Activated T-helper 1 cell treated with anti-CD3 and anti-CD28 coated beads, Interleukin-2, amount 50 U/mL, for 16 hours (primary cell): ENCODE data around the gene COL9A3.

ENCODE experiments used
- DNase-seq, 2 donors: peaks; one replicate each; pipeline ENCODE4 v3.0.0-alpha.2; 2020; ENCODE audit warnings: low read depth in 1 of 2, low spot score in 1 of 2

COL9A3 gene

GRCh38 chr20:62778601-62779416, 38.0 kb upstream of the COL9A3 start:
- DNase-seq = no peak

- no peak for DNase-seq
Observed at GRCh38 chr20:62779417-62779685, 37.5 kb upstream of the COL9A3 start.

DNA sequence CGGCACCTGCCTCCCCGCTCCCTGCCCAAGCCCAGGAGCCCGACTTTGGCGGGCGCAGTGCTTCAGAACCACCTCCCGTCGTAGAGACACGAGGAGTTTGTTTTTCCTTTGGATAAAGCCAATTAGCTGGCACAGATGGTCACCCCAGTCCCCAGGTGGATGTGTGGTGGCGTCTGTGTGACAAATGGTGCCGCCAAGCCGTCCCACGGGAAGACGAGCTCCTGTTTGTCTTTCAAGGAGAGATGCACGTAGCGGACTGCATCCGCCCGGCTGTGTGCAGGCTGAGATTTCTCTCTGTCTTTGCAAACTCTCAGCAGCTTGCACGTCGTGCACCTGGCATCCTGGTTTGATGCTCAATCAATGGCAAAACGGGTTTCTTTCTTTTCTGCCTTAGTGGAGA, 36.6 kb upstream of the COL9A3 start:
- DNase-seq = no peak

DNA sequence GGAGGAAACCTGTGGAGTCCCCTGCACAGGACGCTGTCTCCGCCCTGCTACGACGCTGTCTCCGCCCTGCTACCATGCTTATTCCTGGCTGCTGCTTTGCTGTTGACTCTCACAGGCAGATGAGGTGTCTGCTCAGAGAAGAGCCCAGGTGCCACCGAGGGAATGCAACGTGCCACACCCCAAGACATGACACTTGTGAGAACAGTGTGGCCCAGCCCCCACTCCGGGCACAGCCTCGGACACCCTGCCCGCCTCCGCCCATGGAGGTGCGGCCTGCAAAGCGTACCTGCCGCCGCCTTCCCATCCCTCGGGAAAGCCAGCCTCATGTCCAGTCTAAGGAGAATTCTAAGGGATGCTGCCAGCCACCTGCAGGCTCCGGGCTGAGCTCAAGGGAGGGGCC, 36.2 kb upstream of the COL9A3 start:
- no peak for DNase-seq

DNA sequence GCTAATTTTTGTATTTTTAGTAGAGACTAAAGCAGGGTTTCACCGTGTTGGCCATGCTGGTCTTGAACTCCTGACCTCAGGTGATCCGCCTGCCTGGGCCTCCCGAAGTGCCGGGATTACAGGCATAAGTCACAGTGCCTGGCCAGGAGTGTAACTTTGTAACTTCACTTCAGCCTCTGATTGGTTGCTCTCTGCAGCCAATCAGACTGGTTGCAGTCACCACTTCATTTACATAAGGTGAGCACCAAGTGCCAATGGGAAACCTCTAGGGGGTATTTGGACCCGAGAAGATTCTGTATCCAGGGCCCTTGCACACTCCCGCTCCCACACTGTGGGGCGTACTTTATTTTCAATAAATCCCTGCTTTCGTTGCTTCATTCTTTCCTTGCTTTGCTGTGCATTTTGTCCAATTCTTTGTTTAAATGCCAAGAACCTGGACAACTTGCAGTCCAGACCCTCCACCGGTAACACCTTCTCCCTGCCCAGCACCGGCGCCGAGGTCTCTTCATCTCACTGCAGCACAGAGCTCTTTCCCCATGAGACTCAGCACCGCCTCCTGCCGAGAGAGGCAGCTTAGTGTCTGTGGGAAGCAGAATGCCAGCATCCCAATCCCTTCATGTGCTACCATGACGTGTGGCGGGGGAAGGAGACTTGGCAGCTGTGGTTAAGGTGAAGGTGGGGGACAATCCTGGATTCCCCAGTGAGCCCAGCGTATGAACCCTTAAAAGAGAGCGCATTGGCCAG, 34.5 kb upstream of the COL9A3 start:
- DNase-seq = no peak

DNA sequence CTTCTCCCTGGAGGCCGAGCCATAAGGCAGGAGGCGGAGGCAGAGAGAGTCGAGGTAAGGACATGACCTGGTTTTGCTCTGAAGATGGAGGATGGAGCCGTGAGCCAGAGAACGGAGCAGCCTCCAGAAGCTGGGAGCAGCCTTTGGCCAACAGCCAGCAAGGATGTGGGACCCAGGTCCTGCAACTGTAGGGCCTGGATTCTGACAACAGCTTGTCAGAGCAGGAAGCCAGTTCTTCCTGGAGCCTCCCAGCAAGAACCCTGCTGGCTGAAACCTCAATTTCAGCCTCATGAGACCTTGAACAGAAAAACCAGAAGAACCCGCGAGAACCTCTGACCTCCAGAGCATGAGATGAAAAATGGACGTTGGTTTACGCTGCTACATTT, 34.0 kb upstream of the COL9A3 start:
- DNase-seq = no peak

DNA sequence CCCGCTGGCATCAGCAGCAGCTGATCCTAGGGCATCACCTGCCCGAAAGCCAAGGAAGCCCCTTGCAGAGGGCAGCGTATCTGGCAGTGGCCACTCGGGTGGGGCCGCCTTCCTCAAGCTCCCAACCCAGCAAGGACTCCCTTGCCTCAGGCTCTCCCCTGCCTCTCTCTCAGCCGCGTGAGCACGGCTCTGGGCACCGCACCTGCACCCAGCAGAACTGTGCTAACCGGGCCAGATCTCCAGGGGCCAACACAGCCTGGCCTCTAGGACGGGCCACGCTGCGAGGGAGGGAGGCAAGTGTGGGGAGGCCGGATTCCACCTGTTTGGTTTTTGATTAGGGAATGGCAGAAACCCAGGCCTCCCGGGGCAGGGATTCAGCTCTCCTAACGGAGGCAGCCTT, 32.4 kb upstream of the COL9A3 start:
- DNase-seq = no peak

DNA sequence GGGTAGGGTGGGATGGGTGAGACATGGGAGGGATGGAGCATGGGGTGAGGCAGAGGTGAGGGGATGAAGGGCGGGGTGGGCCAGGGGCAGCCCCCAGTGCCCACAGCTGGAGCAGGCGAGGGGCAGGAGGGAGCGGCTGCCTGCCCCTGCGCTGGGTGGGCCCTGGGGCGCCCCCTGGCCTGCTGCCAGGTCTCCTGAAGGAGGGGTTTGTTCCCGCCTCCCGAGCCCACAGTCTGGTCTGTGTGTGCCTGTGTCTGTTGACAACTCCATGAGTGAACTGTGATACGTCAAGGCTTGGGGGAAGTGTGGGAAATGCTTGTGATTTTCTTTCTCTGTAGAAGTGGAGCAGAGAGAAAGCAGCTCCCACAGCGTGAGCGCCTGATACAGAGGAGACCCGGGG, 31.5 kb upstream of the COL9A3 start:
- DNase-seq = no peak

DNA sequence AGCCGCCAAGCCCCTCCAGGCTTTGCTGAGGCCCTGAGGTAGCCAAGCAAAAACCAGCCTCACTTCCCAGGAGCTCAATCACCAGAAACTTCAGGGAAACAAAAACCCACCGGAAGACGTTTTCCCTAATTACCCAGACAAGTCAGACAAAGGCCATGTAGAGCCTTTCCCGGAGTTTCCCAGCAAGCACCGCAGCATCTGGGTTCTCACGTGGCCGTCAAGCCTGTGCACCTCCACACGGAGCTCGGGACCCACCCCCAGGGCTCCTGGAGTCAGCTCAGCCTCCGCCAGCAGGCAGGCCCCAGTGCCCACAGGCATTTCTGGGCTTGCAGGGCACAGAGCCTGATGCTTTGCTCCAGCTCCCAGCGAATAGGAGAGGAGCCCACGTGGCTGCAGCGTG, 30.7 kb upstream of the COL9A3 start:
- no peak for DNase-seq

DNA sequence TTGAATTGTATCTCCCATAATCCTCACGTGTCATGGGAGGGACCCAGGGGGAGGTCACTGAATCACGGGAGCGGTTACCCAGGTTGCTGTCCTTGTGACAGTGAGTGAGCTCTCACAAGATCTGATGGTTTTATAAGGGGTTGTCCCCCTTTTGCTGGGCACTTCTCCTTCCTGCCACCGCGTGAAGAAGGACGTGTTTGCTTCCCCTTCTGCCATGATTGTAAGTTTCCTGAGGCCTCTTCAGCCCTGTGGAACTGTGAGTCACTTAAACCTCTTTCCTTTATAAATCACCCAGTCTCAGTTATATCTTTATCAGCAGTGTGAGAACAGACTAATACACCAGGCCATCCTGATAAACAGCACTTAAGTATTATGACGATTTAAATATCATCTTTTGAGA, 29.5 kb upstream of the COL9A3 start:
- no peak for DNase-seq

- DNase-seq = no peak
Observed at GRCh38 chr20:62787866-62788265, 29.0 kb upstream of the COL9A3 start.

DNA sequence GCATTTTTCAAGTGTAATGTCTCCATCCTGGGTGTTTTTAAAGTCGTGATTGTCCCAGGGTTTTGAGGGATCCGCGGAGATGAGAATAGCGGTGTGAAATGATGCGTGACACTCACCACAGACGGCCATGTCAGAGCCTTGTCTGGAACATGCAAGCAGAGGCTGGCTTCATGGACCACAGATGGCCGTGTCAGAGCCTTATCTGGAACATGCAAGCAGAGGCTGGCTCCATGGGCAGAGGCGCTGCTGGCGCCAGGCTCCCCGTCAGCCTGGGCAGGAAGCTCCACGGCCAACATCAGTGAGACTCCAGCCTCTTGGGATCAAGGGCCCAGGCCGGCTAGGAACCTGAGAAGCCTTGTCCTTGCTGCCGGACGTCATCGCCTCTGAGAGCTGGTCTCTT, 28.2 kb upstream of the COL9A3 start:
- DNase-seq = no peak

DNA sequence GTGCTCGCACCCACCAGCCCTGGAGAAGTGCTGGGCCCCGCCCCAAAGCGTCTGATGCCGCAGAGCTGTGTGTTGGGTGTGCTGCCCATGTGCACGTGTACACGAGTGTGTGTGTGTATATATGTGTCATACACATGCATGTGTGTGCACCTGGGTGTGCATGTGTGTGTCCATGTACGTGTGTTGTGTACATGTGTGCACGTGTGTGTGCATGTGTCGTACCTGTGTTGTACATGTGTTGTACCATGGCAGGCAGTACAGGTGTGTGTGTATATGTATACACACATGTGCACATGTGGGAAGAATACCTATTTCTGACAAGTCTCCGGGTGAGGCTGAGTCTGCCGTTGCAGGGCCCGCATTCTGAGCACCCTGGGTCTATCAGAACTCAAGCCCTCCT, 26.8 kb upstream of the COL9A3 start:
- DNase-seq = no peak

DNA sequence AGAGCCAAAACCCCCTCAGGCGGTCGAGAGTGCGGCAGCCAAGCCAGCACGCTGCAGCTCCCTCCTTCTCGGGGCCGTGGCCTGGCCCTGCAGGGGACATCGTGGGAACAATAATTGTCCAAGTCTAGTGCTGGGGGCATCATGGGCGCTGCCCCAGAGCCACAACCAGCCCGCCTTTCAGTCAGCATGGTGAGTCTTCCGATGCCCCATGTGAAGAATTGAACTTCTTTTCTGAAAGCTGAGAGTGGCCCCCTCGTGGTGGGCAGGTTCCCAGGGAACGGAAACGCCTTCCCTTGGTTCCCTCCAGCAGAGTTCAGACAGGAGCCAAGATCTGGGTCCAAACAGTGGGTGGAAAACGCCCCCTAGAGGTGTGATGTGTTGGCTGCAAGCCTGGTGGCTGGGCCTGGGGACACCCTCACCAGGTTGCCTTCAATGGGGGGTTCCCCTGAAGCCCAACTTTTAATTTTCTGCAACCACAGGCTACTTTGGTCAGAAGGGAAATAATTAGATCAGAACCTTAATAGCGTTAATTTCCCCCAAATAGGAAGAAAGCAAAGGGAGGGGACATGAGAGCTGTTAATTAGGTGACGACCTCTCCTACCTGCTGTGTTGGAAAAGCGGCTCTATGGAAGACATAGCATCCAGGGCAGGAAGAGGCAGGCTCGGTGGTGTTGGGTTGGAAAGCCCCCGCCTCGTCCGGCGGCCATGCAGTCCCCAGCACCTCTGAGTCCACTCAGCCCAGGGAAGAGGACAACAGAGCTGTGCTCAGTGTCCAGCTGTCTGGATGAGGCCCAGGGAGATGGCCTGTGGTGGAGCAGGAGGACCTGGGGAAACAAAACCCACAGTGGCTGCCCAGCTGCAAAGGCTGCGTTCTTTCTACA, 25.3 kb upstream of the COL9A3 start:
- peak; percentile 32 to 56 for DNase-seq

DNA sequence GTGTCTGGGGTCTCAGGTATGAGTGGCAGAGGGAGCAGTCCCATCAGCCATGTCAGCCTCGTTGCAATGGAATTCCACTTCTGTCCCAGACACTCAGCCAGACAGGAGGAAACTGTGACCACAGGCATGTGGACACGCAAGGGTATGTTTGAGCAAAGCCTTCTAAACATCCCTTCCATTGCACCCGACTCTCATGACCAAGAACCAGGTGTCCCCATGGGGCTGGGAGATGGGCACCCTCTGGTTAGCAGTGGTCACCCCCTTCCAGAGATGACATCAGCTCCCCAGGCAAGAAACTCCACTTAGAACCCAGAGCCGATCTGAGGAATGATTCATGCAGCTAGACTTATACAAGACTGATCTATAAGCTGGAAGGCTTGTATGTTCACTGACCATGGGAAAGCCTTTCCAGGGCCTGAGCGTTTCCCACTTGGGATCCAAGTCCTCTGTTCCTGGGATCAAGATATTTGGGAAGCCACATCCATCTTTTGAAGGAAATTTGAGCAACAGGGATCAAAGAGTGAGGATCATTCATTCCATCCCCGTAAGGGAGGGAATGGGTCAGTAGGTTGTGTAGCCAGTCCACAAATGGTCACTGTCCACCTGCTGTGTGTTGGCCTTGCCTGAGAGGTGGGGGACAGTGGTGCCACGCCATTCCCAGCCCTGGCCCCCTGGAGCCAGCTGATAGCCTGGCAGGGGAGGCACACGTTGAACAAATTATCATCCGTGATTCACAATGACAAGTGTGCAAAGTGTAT, 24.5 kb upstream of the COL9A3 start:
- no peak for DNase-seq

DNA sequence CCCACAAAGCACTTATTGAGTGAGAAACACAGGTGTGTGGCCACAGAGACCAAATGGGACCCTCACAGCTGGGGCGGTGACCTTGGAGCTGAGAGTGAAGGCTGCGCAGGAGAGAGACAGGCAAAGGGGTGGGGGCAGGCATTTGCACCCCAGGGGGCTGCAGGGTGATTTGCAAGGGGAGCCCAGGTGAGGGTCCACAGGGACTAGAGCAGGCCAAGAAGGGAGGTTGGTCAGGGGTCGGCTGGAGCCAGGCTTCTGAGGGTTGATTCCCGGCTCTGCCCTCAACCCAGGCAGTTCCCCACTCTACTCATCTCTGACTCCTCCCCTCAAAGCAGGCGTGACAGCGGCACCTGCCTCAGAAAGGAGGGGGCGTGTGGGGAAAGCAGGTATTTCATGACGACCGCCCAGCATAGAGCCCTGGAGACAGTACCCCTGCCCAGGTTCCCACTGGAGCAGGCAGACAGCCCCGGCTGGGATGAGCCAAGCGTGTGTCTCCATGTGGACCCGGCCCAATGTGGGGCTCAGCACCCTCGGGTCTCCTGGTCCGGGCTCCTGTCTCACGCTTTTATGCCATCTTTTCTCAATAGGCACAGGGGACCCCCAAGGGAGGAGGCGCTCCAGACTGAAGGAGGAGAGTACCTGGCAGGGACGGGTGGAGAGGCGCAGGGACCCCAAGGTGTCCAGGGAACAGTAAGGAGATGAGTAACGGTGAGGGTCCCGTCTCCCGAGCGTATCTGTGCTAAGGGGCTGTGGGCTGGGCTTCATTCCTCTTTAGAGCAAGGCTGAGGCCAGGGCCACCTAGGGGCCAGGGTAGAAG, 23.7 kb upstream of the COL9A3 start:
- no peak for DNase-seq

DNA sequence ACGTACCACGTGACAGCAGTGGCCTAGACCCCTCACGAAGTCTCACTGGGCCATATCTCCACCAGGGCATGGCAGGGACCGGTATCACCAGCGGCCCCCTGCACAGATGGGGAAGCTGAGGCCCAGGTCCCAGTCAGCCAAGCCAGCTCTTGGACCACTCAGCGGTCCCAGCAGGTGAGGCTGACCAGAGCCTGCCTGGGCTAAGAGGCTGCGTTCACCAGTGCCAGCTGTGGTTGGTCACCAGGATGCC, 23.2 kb upstream of the COL9A3 start:
- DNase-seq = no peak

DNA sequence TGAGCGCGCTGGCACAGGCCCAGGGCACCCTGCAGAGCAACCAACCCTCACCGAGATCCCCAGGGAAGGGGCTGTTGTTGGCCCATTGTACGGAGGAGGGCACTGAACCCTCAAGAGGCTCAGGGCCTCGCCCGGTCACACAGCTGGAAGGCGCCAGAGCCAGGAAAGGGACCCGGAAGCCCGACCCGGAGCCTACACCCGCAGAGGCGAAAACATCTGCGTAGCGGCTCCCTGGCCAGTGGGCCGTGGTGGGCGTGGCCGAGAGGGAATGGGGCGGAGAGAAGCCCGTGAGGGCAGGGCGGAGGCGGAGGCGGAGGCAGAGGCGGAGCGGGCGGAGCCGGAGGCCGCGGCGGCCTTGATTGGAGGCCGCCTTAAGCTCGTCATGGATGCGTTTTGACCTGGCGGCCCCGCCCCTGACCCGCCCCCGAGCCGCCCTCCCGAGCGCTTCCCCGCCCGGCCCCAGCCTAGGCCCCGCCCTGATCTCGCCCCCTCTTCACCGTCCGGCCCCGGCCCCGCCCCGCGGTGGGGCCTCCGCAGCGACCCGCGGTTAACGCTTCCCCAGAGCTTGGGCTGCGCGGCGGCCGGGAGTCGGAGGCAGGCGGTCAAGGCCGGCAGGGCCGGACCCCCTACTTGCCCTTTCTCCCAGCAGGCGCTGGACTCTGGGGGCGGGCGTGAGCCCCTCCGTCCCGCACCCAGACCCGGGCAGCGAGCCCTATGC, 22.7 kb upstream of the COL9A3 start:
- peak; percentile 88 to 94 for DNase-seq

DNA sequence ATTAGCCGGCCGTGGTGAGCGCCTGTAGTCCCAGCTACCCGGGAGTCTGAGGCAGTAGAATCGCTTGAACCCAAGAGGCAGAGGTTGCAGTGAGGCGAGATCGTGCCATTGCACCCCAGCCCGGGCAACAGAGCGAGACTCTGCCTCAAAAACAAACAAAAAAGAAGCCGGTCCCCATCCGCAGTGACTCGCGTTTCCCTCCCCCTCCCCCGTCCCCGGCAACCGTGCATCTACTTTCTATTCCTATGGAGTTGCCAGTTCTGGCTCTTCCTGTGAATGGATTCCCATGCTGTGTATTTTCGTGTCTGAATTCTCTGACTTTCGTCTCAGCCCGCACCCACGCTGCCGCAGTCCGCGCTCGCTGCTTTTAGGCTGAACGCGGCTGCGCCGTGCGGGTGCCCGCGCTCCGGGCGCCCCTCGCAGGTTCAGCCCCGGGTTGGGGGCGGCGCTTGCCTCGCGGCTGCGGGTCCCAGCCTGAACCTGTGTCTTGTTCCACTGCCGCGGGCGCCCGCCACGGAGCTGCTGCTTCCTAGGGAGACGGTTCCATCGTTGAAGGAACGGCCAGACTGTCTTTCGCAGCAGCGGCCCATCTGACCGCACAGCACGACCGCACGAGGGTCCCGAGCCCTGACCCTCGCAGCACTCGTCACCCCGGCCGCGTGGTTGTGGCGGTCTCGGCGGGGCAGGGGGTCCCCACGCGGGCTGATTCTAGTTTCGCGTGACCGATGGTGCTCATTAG, 21.7 kb upstream of the COL9A3 start:
- peak; percentile 38 to 55 for DNase-seq
